Endodermal cell (in vitro differentiated cells): ENCODE data around the gene HMGN3. TPM values are rescaled to one million over a fixed set of nuclear protein-coding genes. Genes with fewer than 3 reads are reported as not detected.
A peak's percentile ranks its signal among the peaks of the same experiment; 100 is the strongest.

Experiments
- DNase-seq: peaks from one replicate; pipeline ENCODE4 v3.0.0-alpha.2; 2017
- H3K27ac ChIP-seq: 2 replicates; pipeline ENCODE4 v1.5.1; 2013; ENCODE audit warnings: mild to moderate bottlenecking, low read depth, low read length, moderate library complexity
- H3K27me3 ChIP-seq: 2 replicates; pipeline ENCODE4 v1.6.1; 2013; ENCODE audit warnings: mild to moderate bottlenecking, low read length, moderate library complexity; ENCODE audit not compliant: insufficient read depth, control insufficient read depth, poor library complexity, severe bottlenecking
- H3K36me3 ChIP-seq: 2 replicates; pipeline ENCODE4 v1.7.0; 2013; ENCODE audit warnings: mild to moderate bottlenecking, low read length, moderate library complexity; ENCODE audit not compliant: control insufficient read depth, insufficient read depth
- H3K4me1 ChIP-seq: one replicate; pipeline ENCODE4 v1.7.0; 2013; ENCODE audit warnings: low read length; ENCODE audit not compliant: control insufficient read depth, insufficient read depth
- H3K4me3 ChIP-seq: 2 replicates; pipeline ENCODE4 v1.5.1; 2013; ENCODE audit warnings: mild to moderate bottlenecking, low read length, moderate library complexity
- H3K9ac ChIP-seq: 2 replicates; pipeline ENCODE4 v1.6.1; 2013; ENCODE audit warnings: mild to moderate bottlenecking, low read length, moderate library complexity; ENCODE audit not compliant: poor library complexity, severe bottlenecking; ENCODE audit errors: extremely low read depth
- H3K9me3 ChIP-seq: 2 replicates; pipeline ENCODE4 v1.6.1; 2013; ENCODE audit warnings: mild to moderate bottlenecking, low read length, moderate library complexity; ENCODE audit not compliant: control insufficient read depth
- H3K27ac Mint-ChIP-seq: 2 replicates; pipeline ENCODE4 v1.8.0; 2020; ENCODE audit warnings: mixed read lengths
- H3K27me3 Mint-ChIP-seq: 2 replicates; pipeline ENCODE4 v1.8.0; 2021; ENCODE audit warnings: mild to moderate bottlenecking, mixed read lengths; ENCODE audit not compliant: insufficient read depth
- H3K36me3 Mint-ChIP-seq: 2 replicates; pipeline ENCODE4 v1.8.0; 2020; ENCODE audit warnings: low read depth, mixed read lengths
- H3K4me1 Mint-ChIP-seq: 2 replicates; pipeline ENCODE4 v1.8.0; 2020; ENCODE audit warnings: mixed read lengths
- H3K4me3 Mint-ChIP-seq: 2 replicates; pipeline ENCODE4 v1.8.0; 2020; ENCODE audit warnings: mild to moderate bottlenecking, moderate library complexity, mixed read lengths
- H3K9me3 Mint-ChIP-seq: 2 replicates; pipeline ENCODE4 v1.8.0; 2020; ENCODE audit warnings: mild to moderate bottlenecking, mixed read lengths
- CTCF ChIP-seq: fragments of 200-600 bp; sonication (generic); conservative IDR thresholded peaks from 2 replicates; pipeline ENCODE4 v1.5.0; 2021; ENCODE audit warnings: antibody characterized with exemption, mild to moderate bottlenecking
- WGBS, 2 experiments: methylation state at CpG; one replicate each; pipeline versions ENCODE4 v1.1.5 to v1.1.7; 2013; ENCODE audit warnings: missing lambda C conversion rate in 2 of 2, mixed read lengths in 1 of 2; ENCODE audit not compliant: insufficient coverage in 1 of 2, insufficient read length in 1 of 2; 5-methylcytosine and 5-hydroxymethylcytosine counted together
- total RNA-seq, 2 donors: library from RNA; stranded (reverse); fragmentation: NEBNext Ultra II Directional in 1 of 2; extraction: Animal tissue kit (Norgen Biotek cat#: 25700) in 1 of 2; gene quantifications; 2 replicates in 1 of 2; 3 replicates in 1 of 2; pipeline ENCODE4 v1.2.1, GENCODE V29; 2021

The HMGN3 gene
- total RNA-seq, 2 donors from 2014 or later: 139 to 157 TPM

GRCh38 chr6:79212859-79213258 lies 21.6 kb downstream of the HMGN3 start:
- Mint-ChIP-seq H3K36me3 (peaks cover 34% of the 10 kb centered on the region), H3K27me3 (no peaks in the 10 kb centered on the region), H3K27ac (no peak overlapping the region), H3K4me3 (no peak overlapping the region), H3K9me3 (no peaks in the 10 kb centered on the region), H3K4me1 (peaks cover 15% of the 10 kb centered on the region)
- no peak overlapping the region for H3K27ac ChIP-seq
- peaks cover 57% of the 10 kb centered on the region for H3K36me3 ChIP-seq
- TF ChIP-seq CTCF: peak; percentile 45
- H3K27me3 ChIP-seq: no peaks in the 10 kb centered on the region
- H3K4me1 ChIP-seq: peaks cover 12% of the 10 kb centered on the region
- WGBS, 2 experiments: 94 to 100% methylated on average over 1 to 2 of the region's 2 CpGs
- H3K9ac ChIP-seq: no peak overlapping the region
- H3K4me3 ChIP-seq: no peak overlapping the region
- H3K9me3 ChIP-seq: no peaks in the 10 kb centered on the region
- no peak for DNase-seq

GRCh38 chr6:79208816-79209215 lies 25.7 kb downstream of the HMGN3 start:
- H3K4me1 ChIP-seq: no peaks in the 10 kb centered on the region
- H3K4me3 ChIP-seq: no peak overlapping the region
- no peaks in the 10 kb centered on the region for H3K9me3 ChIP-seq
- no peak for TF ChIP-seq CTCF
- Mint-ChIP-seq H3K27me3 (no peaks in the 10 kb centered on the region), H3K9me3 (no peaks in the 10 kb centered on the region), H3K4me3 (no peak overlapping the region), H3K27ac (no peak overlapping the region), H3K4me1 (no peaks in the 10 kb centered on the region), H3K36me3 (peaks cover 53% of the 10 kb centered on the region)
- no peaks in the 10 kb centered on the region for H3K27me3 ChIP-seq
- DNase-seq: no peak
- H3K36me3 ChIP-seq: peaks cover 64% of the 10 kb centered on the region
- H3K9ac ChIP-seq: no peak overlapping the region
- H3K27ac ChIP-seq: no peak overlapping the region

GRCh38 chr6:79203753-79204253 lies 30.7 kb downstream of the HMGN3 start:
- Mint-ChIP-seq H3K4me3 (no peak overlapping the region), H3K9me3 (no peaks in the 10 kb centered on the region), H3K36me3 (peaks cover 59% of the 10 kb centered on the region), H3K27me3 (no peaks in the 10 kb centered on the region), H3K27ac (peak overlapping the region; percentile 2), H3K4me1 (no peaks in the 10 kb centered on the region)
- no peak overlapping the region for H3K27ac ChIP-seq
- H3K36me3 ChIP-seq: peaks cover 67% of the 10 kb centered on the region
- H3K9me3 ChIP-seq: no peaks in the 10 kb centered on the region
- no peak overlapping the region for H3K9ac ChIP-seq
- H3K27me3 ChIP-seq: no peaks in the 10 kb centered on the region
- DNase-seq: no peak
- no peak for TF ChIP-seq CTCF
- H3K4me3 ChIP-seq: no peak overlapping the region
- no peaks in the 10 kb centered on the region for H3K4me1 ChIP-seq
- 92 to 100% methylated on average over 2 to 3 of the region's 3 CpGs for WGBS, 2 experiments
